Activated CD4-positive, alpha-beta T cell treated with anti-CD3 and anti-CD28 coated beads, Interleukin-2, amount 10 ng/mL, durations not matched to agents 24 days and 14 days (primary cell): ENCODE measurements around the gene CRHBP. TPM values are rescaled to one million over a fixed set of nuclear protein-coding genes. Genes with fewer than 3 reads are reported as not detected.

ENCODE experiments used
- DNase-seq: peaks from one replicate; pipeline ENCODE4 v3.0.0; 2022
- H3K27ac Mint-ChIP-seq: one replicate; pipeline ENCODE4 v1.8.0; 2022; ENCODE audit warnings: mild to moderate bottlenecking, mixed read lengths
- H3K27me3 Mint-ChIP-seq: one replicate; pipeline ENCODE4 v1.8.0; 2022; ENCODE audit warnings: mixed read lengths
- H3K36me3 Mint-ChIP-seq: one replicate; pipeline ENCODE4 v1.8.0; 2022; ENCODE audit warnings: low read depth, mild to moderate bottlenecking, mixed read lengths
- H3K4me1 Mint-ChIP-seq: one replicate; pipeline ENCODE4 v1.8.0; 2021; ENCODE audit warnings: mixed read lengths
- H3K4me3 Mint-ChIP-seq: one replicate; pipeline ENCODE4 v1.8.0; 2022; ENCODE audit warnings: mild to moderate bottlenecking, moderate library complexity, mixed read lengths
- H3K9me3 Mint-ChIP-seq: one replicate; pipeline ENCODE4 v1.8.0; 2021; ENCODE audit warnings: mixed read lengths
- intact Hi-C: fragments of 100-400 bp; cut with micrococcal nuclease; formaldehyde crosslinking; loops from one replicate; pipeline ENCODE4 v1.15.1; 2023
- total RNA-seq: library from RNA; stranded (reverse); gene quantifications from 2 replicates; pipeline ENCODE4 v1.2.3, GENCODE V29; 2022

Gene CRHBP
- total RNA-seq, 1 donor from 2014 or later = 0.23 TPM

- Mint-ChIP-seq H3K36me3 (no peaks in the 10 kb centered on the region), H3K9me3 (no peaks in the 10 kb centered on the region), H3K4me3 (no peak overlapping the region), H3K27me3 (peaks cover 11% of the 10 kb centered on the region), H3K4me1 (peaks cover 13% of the 10 kb centered on the region), H3K27ac (no peak overlapping the region)
- intact Hi-C loops = no loop called here
- DNase-seq = no peak
Measured at GRCh38 chr5:77011498-77011897, 58.7 kb downstream of the CRHBP start.

GRCh38 chr5:77012601-77013000 lies 59.8 kb downstream of the CRHBP start:
- peaks cover 13% of the 10 kb centered on the region for H3K4me1 Mint-ChIP-seq
- no peak overlapping the region for H3K27ac Mint-ChIP-seq
- intact Hi-C loops = no loop called here
- no peak overlapping the region for H3K4me3 Mint-ChIP-seq
- H3K9me3 Mint-ChIP-seq = no peaks in the 10 kb centered on the region
- peaks cover 9% of the 10 kb centered on the region for H3K27me3 Mint-ChIP-seq
- peak; percentile 69 for DNase-seq
- no peaks in the 10 kb centered on the region for H3K36me3 Mint-ChIP-seq

- peak; percentile 60 for DNase-seq
- H3K36me3 Mint-ChIP-seq = no peaks in the 10 kb centered on the region
- peaks cover 16% of the 10 kb centered on the region for H3K27me3 Mint-ChIP-seq
- intact Hi-C loops = loop anchor here (1.0 kb wide), 1 partner anchor 148 kb away; no protein-coding TSS in a partner anchor
- no peak overlapping the region for H3K27ac Mint-ChIP-seq
- no peaks in the 10 kb centered on the region for H3K9me3 Mint-ChIP-seq
- no peak overlapping the region for H3K4me3 Mint-ChIP-seq
- H3K4me1 Mint-ChIP-seq = peaks cover 13% of the 10 kb centered on the region
Measured at GRCh38 chr5:77015938-77016569, 63.2 kb downstream of the CRHBP start.

GRCh38 chr5:77016962-77017361 lies 64.1 kb downstream of the CRHBP start:
- Mint-ChIP-seq H3K27ac (no peak overlapping the region), H3K9me3 (no peaks in the 10 kb centered on the region), H3K4me3 (no peak overlapping the region), H3K4me1 (peaks cover 11% of the 10 kb centered on the region), H3K36me3 (no peaks in the 10 kb centered on the region), H3K27me3 (peaks cover 19% of the 10 kb centered on the region)
- DNase-seq = no peak
- intact Hi-C loops = loop anchor here (1.0 kb wide), 1 partner anchor 149 kb away; no protein-coding TSS in a partner anchor

- Mint-ChIP-seq H3K4me3 (no peak overlapping the region), H3K27me3 (peaks cover 21% of the 10 kb centered on the region), H3K4me1 (peaks cover 4% of the 10 kb centered on the region), H3K36me3 (no peaks in the 10 kb centered on the region), H3K9me3 (peaks cover 2% of the 10 kb centered on the region), H3K27ac (no peak overlapping the region)
- no peak for DNase-seq
- intact Hi-C loops = no loop called here
Measured at GRCh38 chr5:77017668-77018067, 64.8 kb downstream of the CRHBP start.

Other genes with a start within 250 kb of the CRHBP start
- 2.3 and 2.9 TPM in 2 replicates for gene F2R, start 236.9 kb upstream of the CRHBP start, total RNA-seq
- gene F2RL1, start 134.0 kb upstream of the CRHBP start, total RNA-seq = 0.14 and 0.23 TPM in 2 replicates
- 1.4 and 1.5 TPM in 2 replicates for gene S100Z, start 103.0 kb upstream of the CRHBP start, total RNA-seq
- gene AGGF1, start 77.4 kb downstream of the CRHBP start, total RNA-seq = 29.1 and 32.9 TPM in 2 replicates
- gene ZBED3, start 134.2 kb downstream of the CRHBP start, total RNA-seq = 0.62 and 1.7 TPM in 2 replicates